ENCODE results near the gene CSF3R. TPM values are rescaled to one million over a fixed set of nuclear protein-coding genes. Genes with fewer than 3 reads are reported as not detected.

Gene CSF3R
- total and polyA plus RNA-seq, 2 of the 4 experiments (the other 2 are of a cell fraction) = not detected

DNA sequence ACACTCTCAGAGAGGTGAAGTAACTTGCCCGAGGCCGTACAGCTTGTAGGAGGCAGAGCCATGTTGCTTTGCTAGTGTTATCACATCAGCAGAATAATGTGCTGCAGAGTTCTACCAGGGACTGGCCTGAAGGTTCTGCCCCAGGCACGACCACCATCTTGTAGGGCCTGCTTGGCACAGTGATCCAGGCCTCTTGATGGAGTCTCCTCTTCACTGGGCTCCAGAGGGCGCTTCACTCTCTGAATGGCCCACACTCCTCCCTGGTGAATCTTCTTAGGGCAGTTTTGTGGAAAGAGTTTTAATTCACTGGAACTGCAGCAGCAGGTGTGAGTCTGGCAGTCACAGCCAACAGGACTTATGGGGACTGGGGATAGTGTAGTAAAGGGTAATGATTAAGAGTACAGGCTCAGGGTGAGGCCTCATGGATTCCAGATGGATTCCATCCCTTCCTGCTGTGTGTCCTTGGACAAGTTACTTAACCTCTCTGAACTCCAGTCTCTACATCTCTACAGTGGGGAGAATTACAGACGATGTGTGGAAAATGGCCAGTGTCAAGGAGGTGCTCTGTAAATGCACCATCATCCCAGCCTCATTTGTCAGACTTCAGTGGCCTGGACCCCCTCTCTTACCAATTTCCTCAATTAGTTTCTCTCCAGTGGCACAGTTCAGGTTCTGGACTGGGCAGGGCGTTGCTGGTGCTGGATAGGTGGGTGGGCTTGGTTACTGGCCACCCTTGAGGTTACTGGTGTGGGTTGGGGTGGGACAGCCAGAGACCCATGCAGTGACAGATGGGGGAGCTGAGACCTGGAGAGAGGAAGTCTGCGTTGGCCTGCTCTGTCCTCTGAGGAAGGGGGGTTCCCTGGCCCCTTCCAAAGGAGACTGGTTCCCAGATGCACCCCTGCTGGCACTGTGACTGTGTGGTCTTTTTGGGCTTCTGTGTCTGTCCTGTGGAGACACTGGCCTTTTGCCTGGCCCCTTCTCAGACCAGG, 45.9 kb upstream of the CSF3R start (continued):
- no peak for TF ChIP-seq RCOR1 (IDR thresholded peaks at IDR 0.05; ENCODE audit: insufficient replicate concordance, low read length)
- no peak for TF ChIP-seq CHD1 (IDR thresholded peaks at IDR 0.05; ENCODE audit: low read depth, low read length)

GRCh38 chr1:36525166-36525565, 42.5 kb upstream of the CSF3R start:
- DNase-seq = no peak
- no peaks in the 10 kb centered on the region for H3K4me1 ChIP-seq (ENCODE audit: control insufficient read depth, insufficient read depth, low read length)
- dilution Hi-C loops (cut with HindIII; ENCODE audit: low sequenced_read_pairs, unreplicated experiment) (no loop called here), intact Hi-C loops (cut with micrococcal nuclease) (no loop called here), in situ Hi-C loops (cut with MboI; ENCODE audit: low sequenced_read_pairs) (no loop called here)
- no peak overlapping the region for H2BK5ac ChIP-seq (ENCODE audit: low read depth, low read length, poor library complexity, severe bottlenecking)
- H3K18ac ChIP-seq (ENCODE audit: low read depth, low read length) = no peak overlapping the region
- no peak overlapping the region for H3K9ac ChIP-seq (ENCODE audit: low read depth, low read length)
- H4K5ac ChIP-seq (ENCODE audit: low read depth, low read length) = no peak overlapping the region
- no peak overlapping the region for H2BK120ac ChIP-seq (ENCODE audit: low read depth, low read length)
- no peak overlapping the region for H2BK15ac ChIP-seq (ENCODE audit: low read depth, low read length)
- CTCF ChIA-PET = interaction anchor here (0.7 to 1.5 kb wide), 2 partner anchors 9 to 61 kb away, joined by 3 to 4 read pairs; partner anchors contain the start of gene MRPS15
- H3K36me3 ChIP-seq (ENCODE audit: control insufficient read depth, insufficient read depth, low read length) = no peaks in the 10 kb centered on the region
- no peaks in the 10 kb centered on the region for H4K20me1 ChIP-seq (ENCODE audit: insufficient read depth, low read length)
- POLR2A ChIA-PET (ENCODE audit: unreplicated experiment) = no interaction called here
- no peak overlapping the region for H3K23ac ChIP-seq (ENCODE audit: low read depth, low read length)
- no peak overlapping the region for H2AK9ac ChIP-seq (replicated peaks; ENCODE audit: low read depth, low read length, poor library complexity)
- H2BK20ac ChIP-seq (ENCODE audit: low read depth, low read length) = no peak overlapping the region
- ATAC-seq (ENCODE audit: low read depth) = no peak
- H2AK5ac ChIP-seq (ENCODE audit: low read depth, low read length) = no peak overlapping the region
- H3K9me1 ChIP-seq (ENCODE audit: insufficient read depth, low read length) = no peaks in the 10 kb centered on the region
- H3K4me3 ChIP-seq (ENCODE audit: insufficient read depth, low read depth, low read length) = no peak overlapping the region
- no peak overlapping the region for H3K27ac ChIP-seq (ENCODE audit: insufficient read depth, low read length)
- H2AFZ ChIP-seq (replicated peaks; ENCODE audit: low read length, poor library complexity) = no peak overlapping the region
- BruUV-seq (replicated peaks) = no TSS peak
- no peaks in the 10 kb centered on the region for H3K9me3 ChIP-seq (ENCODE audit: control insufficient read depth, insufficient read depth, low read length)
- H3K27me3 ChIP-seq (ENCODE audit: control insufficient read depth, insufficient read depth, low read length) = no peaks in the 10 kb centered on the region; the same call in 1 of the 2 replicates
- H3K56ac ChIP-seq (ENCODE audit: extremely low read depth, insufficient read depth, low read length) = no peak overlapping the region
- no peak overlapping the region for H3K14ac ChIP-seq (replicated peaks; ENCODE audit: low read depth, low read length)
- 92% methylated on average over 2 of the region's 10 CpGs; no CpG with 5 or more reads in 1 of the 2 experiments for WGBS, 2 experiments (ENCODE audit: extremely low coverage in 2 of 2, insufficient read length in 1 of 2)
- no peaks in the 10 kb centered on the region for H3K79me1 ChIP-seq (ENCODE audit: low read depth in 1 of 2, low read length in 2 of 2)
- H3K4ac ChIP-seq (ENCODE audit: low read depth, low read length) = no peak overlapping the region
- no peak overlapping the region for H3K4me2 ChIP-seq (ENCODE audit: low read depth, low read length)
- H4K8ac ChIP-seq (ENCODE audit: low read depth in 2 of 2, low read length in 2 of 2) = no peak overlapping the region
- no peak overlapping the region for H4K91ac ChIP-seq (ENCODE audit: insufficient read depth, low read depth, low read length)
- TF ChIP-seq CHD1 (IDR thresholded peaks at IDR 0.05; ENCODE audit: low read depth, low read length) (no peak), BHLHE40 (IDR thresholded peaks at IDR 0.05; ENCODE audit: low read depth, low read length) (no peak), MAZ (IDR thresholded peaks at IDR 0.05; ENCODE audit: borderline replicate concordance, low read depth, low read length) (no peak), CTCF (conservative IDR thresholded peaks at IDR 0.05; ENCODE audit: low read depth, low read length) (no peak), RCOR1 (IDR thresholded peaks at IDR 0.05; ENCODE audit: insufficient replicate concordance, low read length) (no peak), MAFK (IDR thresholded peaks at IDR 0.05; ENCODE audit: low read depth, low read length) (no peak), RFX5 (IDR thresholded peaks at IDR 0.05; ENCODE audit: low read depth, low read length) (no peak), ELK1 (IDR thresholded peaks at IDR 0.05; ENCODE audit: borderline replicate concordance, low read depth, low read length) (no peak), CEBPB (IDR thresholded peaks at IDR 0.05; ENCODE audit: low read depth, low read length) (no peak), RAD21 (IDR thresholded peaks at IDR 0.05; ENCODE audit: low read length) (no peak)
- TF ChIP-seq, protein P1, sequence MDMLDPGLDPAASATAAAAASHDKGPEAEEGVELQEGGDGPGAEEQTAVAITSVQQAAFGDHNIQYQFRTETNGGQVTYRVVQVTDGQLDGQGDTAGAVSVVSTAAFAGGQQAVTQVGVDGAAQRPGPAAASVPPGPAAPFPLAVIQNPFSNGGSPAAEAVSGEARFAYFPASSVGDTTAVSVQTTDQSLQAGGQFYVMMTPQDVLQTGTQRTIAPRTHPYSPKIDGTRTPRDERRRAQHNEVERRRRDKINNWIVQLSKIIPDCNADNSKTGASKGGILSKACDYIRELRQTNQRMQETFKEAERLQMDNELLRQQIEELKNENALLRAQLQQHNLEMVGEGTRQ (IDR thresholded peaks at IDR 0.05; ENCODE audit: low read depth, low read length) = no peak

All from IMR-90 (cell line).